Measurements from ENCODE around the gene MOSPD2.

The MOSPD2 gene

DNA sequence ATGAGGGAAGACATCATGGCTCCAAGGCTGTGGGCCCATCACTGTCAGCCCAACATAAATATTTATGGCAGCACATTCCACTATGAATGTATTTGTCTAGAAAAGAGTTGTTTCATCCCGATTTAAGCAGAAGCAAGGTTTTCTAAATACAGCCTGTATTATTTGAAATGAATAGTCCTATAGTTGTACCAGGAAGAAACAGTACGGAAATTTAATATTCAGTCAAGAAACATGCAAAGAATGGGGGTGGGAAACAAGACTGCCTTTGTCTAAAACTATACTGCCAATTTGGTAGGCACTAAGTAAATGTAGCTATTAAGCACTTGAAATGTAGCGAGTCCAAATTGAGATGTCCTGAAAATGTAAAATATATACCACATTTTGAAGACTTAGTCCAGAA lies 69.1 kb downstream of the MOSPD2 start:
- TF ChIP-seq EZH2 (IDR thresholded peaks at IDR 0.05; ENCODE audit: borderline replicate concordance, low read depth, low read length, severe bottlenecking) (no peak), CTCF (IDR thresholded peaks at IDR 0.05; ENCODE audit: borderline replicate concordance, extremely low read depth, low read length, poor library complexity, severe bottlenecking) (no peak)
- H3K79me2 ChIP-seq (ENCODE audit: insufficient read depth, low read length): no peaks in the 10 kb centered on the region
- H3K36me3 ChIP-seq (ENCODE audit: insufficient read depth, low read length): no peaks in the 10 kb centered on the region
- no peak overlapping the region for H2AFZ ChIP-seq (ENCODE audit: low read depth, low read length)
- no peaks in the 10 kb centered on the region for H4K20me1 ChIP-seq (ENCODE audit: insufficient read depth, low read length)
- H3K9ac ChIP-seq (ENCODE audit: low read depth, low read length): no peak overlapping the region
- no peaks in the 10 kb centered on the region for H3K4me1 ChIP-seq (ENCODE audit: insufficient read depth, low read length)
- no peak overlapping the region for H3K27ac ChIP-seq (ENCODE audit: low read length)
- no peak for ATAC-seq (ENCODE audit: insufficient read depth, low read depth)
- H3K4me3 ChIP-seq (ENCODE audit: low read depth in 1 of 2, low read length in 2 of 2): no peak overlapping the region
- no peak overlapping the region for H3K4me2 ChIP-seq (ENCODE audit: insufficient read depth, low read length)
- DNase-seq: no peak
- no peaks in the 10 kb centered on the region for H3K9me3 ChIP-seq (ENCODE audit: insufficient read depth, low read length, severe bottlenecking)
- no peaks in the 10 kb centered on the region for H3K27me3 ChIP-seq (ENCODE audit: insufficient read depth, low read length, poor library complexity)

- no peaks in the 10 kb centered on the region for H3K79me2 ChIP-seq (ENCODE audit: insufficient read depth, low read length)
- H4K20me1 ChIP-seq (ENCODE audit: insufficient read depth, low read length): no peaks in the 10 kb centered on the region
- no peak overlapping the region for H3K9ac ChIP-seq (ENCODE audit: low read depth, low read length)
- no peaks in the 10 kb centered on the region for H3K27me3 ChIP-seq (ENCODE audit: insufficient read depth, low read length, poor library complexity)
- no peak for ATAC-seq (ENCODE audit: insufficient read depth, low read depth)
- no peak overlapping the region for H2AFZ ChIP-seq (ENCODE audit: low read depth, low read length)
- DNase-seq: no peak
- H3K4me3 ChIP-seq (ENCODE audit: low read depth in 1 of 2, low read length in 2 of 2): no peak overlapping the region
- no peak for TF ChIP-seq EZH2 (IDR thresholded peaks at IDR 0.05; ENCODE audit: borderline replicate concordance, low read depth, low read length, severe bottlenecking)
- TF ChIP-seq CTCF (IDR thresholded peaks at IDR 0.05; ENCODE audit: borderline replicate concordance, extremely low read depth, low read length, poor library complexity, severe bottlenecking): no peak
- H3K27ac ChIP-seq (ENCODE audit: low read length): no peak overlapping the region
- no peak overlapping the region for H3K4me2 ChIP-seq (ENCODE audit: insufficient read depth, low read length)
- no peaks in the 10 kb centered on the region for H3K4me1 ChIP-seq (ENCODE audit: insufficient read depth, low read length)
- H3K9me3 ChIP-seq (ENCODE audit: insufficient read depth, low read length, severe bottlenecking): no peaks in the 10 kb centered on the region
- no peaks in the 10 kb centered on the region for H3K36me3 ChIP-seq (ENCODE audit: insufficient read depth, low read length)
Observed at GRCh38 chrX:14943962-14944361, 70.7 kb downstream of the MOSPD2 start.

DNA sequence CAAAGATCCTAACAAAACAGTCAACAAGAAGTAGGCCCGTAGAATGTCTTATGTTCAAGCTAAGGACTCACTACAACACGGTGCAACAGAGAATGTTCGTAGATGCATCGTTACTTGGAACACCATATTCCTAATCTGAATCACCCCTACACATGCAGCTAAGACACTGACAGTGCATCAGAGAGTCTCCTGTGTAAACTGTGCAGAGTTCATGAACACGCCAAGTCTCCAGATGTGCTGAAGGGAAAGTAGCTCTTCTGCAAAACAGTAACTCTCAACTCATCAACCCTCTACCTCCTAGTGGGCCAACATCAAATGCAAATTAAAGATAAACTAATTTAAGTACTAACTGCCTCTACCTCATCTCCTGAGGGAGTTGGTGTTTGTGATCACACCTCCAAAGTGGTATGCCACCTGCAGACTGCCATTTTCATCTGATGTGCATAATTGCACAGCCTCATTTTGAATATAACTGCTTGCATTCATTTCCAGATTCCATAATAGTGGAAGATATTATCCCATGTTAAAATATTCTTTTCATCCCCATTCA lies 73.5 kb downstream of the MOSPD2 start:
- TF ChIP-seq EZH2 (IDR thresholded peaks at IDR 0.05; ENCODE audit: borderline replicate concordance, low read depth, low read length, severe bottlenecking): no peak
- Histone ChIP-seq H3K27me3 (ENCODE audit: insufficient read depth, low read length, poor library complexity) (no peaks in the 10 kb centered on the region), H2AFZ (ENCODE audit: low read depth, low read length) (no peak overlapping the region), H3K27ac (ENCODE audit: low read length) (no peak overlapping the region), H3K4me2 (ENCODE audit: insufficient read depth, low read length) (no peak overlapping the region), H3K9me3 (ENCODE audit: insufficient read depth, low read length, severe bottlenecking) (no peaks in the 10 kb centered on the region), H3K9ac (ENCODE audit: low read depth, low read length) (no peak overlapping the region), H3K4me3 (ENCODE audit: low read depth in 1 of 2, low read length in 2 of 2) (no peak overlapping the region), H3K79me2 (ENCODE audit: insufficient read depth, low read length) (no peaks in the 10 kb centered on the region), H3K36me3 (ENCODE audit: insufficient read depth, low read length) (no peaks in the 10 kb centered on the region), H3K4me1 (ENCODE audit: insufficient read depth, low read length) (no peaks in the 10 kb centered on the region), H4K20me1 (ENCODE audit: insufficient read depth, low read length) (no peaks in the 10 kb centered on the region)
- DNase-seq (no peak), ATAC-seq (ENCODE audit: insufficient read depth, low read depth) (no peak)

- TF ChIP-seq EZH2 (IDR thresholded peaks at IDR 0.05; ENCODE audit: borderline replicate concordance, low read depth, low read length, severe bottlenecking): no peak
- TF ChIP-seq CTCF (IDR thresholded peaks at IDR 0.05; ENCODE audit: borderline replicate concordance, extremely low read depth, low read length, poor library complexity, severe bottlenecking): no peak
- Histone ChIP-seq H3K27ac (ENCODE audit: low read length) (no peak overlapping the region), H2AFZ (ENCODE audit: low read depth, low read length) (no peak overlapping the region), H3K36me3 (ENCODE audit: insufficient read depth, low read length) (no peaks in the 10 kb centered on the region), H4K20me1 (ENCODE audit: insufficient read depth, low read length) (no peaks in the 10 kb centered on the region), H3K9me3 (ENCODE audit: insufficient read depth, low read length, severe bottlenecking) (no peaks in the 10 kb centered on the region), H3K4me1 (ENCODE audit: insufficient read depth, low read length) (no peaks in the 10 kb centered on the region), H3K79me2 (ENCODE audit: insufficient read depth, low read length) (no peaks in the 10 kb centered on the region), H3K4me2 (ENCODE audit: insufficient read depth, low read length) (no peak overlapping the region), H3K4me3 (ENCODE audit: low read depth in 1 of 2, low read length in 2 of 2) (no peak overlapping the region), H3K9ac (ENCODE audit: low read depth, low read length) (no peak overlapping the region), H3K27me3 (ENCODE audit: insufficient read depth, low read length, poor library complexity) (no peaks in the 10 kb centered on the region)
- ATAC-seq (ENCODE audit: insufficient read depth, low read depth) (no peak), DNase-seq (no peak)
Observed at GRCh38 chrX:14948691-14949090, 75.5 kb downstream of the MOSPD2 start.
